ENCODE measurements around the gene CARS2.

DNA sequence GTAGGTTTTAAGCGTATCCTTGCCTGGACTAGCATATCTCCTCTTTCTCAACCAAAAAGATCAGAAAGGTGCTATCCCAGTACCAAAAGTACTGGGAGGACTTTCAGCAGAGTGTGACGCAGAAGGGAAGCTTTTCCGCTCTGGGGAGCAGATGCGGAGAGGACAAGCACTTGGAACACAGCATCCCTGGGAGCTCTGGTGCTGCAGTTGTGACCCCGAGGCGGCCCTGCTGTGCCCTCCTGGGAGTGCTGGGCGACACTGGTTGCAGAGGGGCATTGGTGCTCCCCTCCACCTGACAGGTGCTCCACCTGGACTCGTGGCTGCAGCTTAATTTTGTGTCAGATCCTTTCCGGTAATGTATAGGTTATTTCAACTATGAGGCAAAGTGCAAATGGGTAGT, 87.1 kb downstream of the CARS2 start:
- TF ChIP-seq EZH2 (IDR thresholded peaks at IDR 0.05; ENCODE audit: low read depth, low read length, severe bottlenecking) (no peak), TAF1 (IDR thresholded peaks at IDR 0.05; ENCODE audit: low read depth, low read length) (no peak), SIN3A (conservative IDR thresholded peaks at IDR 0.05 in 1 of 2, IDR thresholded peaks at IDR 0.05 in 1 of 2; ENCODE audit: low read depth in 1 of 2, low read length in 2 of 2) (no peak), SP4 (IDR thresholded peaks at IDR 0.05; ENCODE audit: low read length) (no peak), YY1 (IDR thresholded peaks at IDR 0.05; ENCODE audit: low read depth, low read length) (no peak)
- TF ChIP-seq, protein P1, sequence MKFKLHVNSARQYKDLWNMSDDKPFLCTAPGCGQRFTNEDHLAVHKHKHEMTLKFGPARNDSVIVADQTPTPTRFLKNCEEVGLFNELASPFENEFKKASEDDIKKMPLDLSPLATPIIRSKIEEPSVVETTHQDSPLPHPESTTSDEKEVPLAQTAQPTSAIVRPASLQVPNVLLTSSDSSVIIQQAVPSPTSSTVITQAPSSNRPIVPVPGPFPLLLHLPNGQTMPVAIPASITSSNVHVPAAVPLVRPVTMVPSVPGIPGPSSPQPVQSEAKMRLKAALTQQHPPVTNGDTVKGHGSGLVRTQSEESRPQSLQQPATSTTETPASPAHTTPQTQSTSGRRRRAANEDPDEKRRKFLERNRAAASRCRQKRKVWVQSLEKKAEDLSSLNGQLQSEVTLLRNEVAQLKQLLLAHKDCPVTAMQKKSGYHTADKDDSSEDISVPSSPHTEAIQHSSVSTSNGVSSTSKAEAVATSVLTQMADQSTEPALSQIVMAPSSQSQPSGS (IDR thresholded peaks at IDR 0.05; ENCODE audit: low read length): no peak

All from H1 (cell line).